ENCODE measurements around the gene LMO2.
"Not testable (repeated sequence)": the region's sequence is repeated elsewhere in the genome, so short reads cannot be mapped to it uniquely, and the experiment has no call there.

Gene LMO2

DNA sequence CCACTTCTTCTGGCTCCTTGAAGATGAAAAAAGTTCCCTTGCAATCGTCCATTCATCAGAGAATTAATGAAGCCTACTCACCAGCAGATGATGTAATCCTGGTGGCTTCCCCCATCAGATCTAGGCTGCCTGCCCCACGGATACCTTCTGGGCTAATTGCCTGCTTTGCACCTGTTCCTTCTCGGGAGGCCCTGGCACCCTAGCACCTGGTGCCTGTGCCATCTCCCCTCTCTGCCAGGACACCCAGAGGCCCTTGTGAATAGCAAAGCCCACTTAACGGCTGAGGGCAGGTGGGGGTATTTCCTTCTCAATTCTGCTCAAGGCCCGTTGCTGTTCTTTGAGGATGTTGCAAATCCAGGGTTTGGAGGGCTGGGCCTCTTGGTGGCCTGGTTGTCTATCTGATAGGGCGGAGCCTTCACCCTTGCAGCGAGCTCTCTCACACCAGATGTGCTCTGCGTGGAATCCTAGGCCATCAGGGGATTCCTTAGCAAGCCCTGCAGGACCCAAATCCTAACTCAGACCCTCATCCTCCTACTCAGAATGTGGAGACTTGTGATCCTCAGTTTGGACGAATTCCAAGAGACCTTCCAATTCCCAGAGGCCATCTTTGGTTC is at the start of gene LMO2:
LMO2 (minus strand) TSS at position 363 of the 614 bp plus-strand sequence. CDS start 22,360 bp downstream, outside the sequence.
- no peak for DNase-seq

GRCh38 chr11:33940538-33940815 is 48.6 kb upstream of the LMO2 start:
- DNase-seq: no peak

GRCh38 chr11:33936725-33937604 is 45.1 kb upstream of the LMO2 start:
- DNase-seq: peak; percentile 58 to 65 (median 64)

GRCh38 chr11:33935461-33936456 is 43.9 kb upstream of the LMO2 start:
- no peak for DNase-seq

DNA sequence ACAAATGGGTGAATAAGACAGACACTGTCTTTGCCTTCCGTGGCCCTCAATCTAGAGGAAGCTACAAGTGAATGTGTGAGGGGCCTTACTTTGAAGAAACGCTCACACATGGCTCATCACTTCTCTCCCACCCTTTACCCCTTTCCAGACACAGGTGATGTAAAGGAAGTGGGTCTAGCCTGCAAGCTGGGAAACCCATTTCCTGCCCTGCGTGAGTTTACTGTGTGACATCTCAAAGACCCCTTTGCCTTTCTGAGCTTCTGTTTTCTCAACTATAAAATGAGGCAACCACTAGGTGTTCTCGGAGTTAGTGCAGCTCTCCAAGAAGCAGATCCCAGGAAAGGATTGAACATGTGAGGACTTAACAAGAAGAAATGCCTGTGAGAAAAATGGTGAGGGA is 43.1 kb upstream of the LMO2 start:
- no peak for DNase-seq

DNA sequence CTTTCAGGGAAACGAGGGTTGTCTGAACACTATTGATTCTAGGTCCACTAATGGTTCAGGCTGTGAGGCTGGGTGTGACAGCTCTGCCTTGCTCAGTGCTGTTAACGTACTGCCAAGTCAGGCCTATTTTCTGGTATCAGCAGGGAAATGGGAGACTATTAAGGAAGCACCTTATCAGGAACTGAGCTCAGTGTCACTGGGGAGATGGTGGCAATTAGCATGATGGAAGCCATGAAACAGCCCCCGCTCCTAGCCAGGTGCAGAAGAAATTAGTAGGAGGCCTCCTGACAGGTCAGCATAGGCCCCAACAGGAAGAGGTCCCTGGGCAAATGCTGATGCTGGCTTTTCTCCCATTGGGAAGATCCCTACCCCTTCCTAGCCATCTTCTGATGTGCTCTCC is 42.6 kb upstream of the LMO2 start:
- DNase-seq: no peak

DNA sequence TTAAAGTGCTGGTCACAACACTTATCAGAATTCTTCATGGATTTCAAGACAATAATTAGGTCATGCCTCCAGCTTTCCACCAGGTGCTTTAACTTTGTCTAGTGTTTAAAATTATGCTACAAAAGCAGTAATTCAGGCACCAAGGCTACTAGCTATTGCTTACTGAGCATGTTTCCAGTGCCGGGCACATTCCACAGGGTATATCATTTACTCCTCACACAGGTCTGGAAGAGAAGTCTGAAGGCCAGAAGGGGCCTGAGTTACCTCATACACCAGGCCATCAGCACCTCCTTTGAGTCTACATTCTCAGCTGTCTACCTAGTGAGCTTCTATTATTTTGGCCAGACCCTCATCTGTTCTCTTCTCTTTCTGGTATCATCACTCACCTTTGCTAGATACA is 41.7 kb upstream of the LMO2 start:
- no peak for DNase-seq

- no peak for DNase-seq
These were observed 40.8 kb upstream of the LMO2 start for GRCh38 chr11:33932721-33933120.

GRCh38 chr11:33931739-33932366 is 40.0 kb upstream of the LMO2 start:
- DNase-seq: not testable (repeated sequence)

DNA sequence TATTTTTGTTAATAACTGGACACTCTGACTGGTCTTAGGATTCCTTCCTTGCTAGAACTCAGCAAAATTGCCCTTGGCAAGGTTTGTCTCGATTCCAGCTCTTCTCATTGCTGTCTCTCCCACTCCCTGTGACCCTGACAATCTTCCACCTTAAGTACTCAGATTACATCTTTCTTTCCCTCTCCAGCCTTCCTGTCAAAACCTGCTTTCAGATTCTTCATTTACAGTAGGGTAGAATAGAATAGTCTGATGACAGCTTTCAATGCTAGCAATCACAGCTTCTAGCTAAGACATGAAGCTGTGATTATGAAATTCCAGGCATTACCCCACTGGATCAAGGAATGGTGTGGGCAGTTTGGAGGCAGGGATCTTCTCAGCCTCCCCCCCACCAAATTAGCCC is 39.2 kb upstream of the LMO2 start:
- peak in 2 of 3 donors; percentile 40 to 43 for DNase-seq

- peak; percentile 78 to 94 (median 94) for DNase-seq
These were observed 38.6 kb upstream of the LMO2 start for GRCh38 chr11:33930317-33931021.

DNA sequence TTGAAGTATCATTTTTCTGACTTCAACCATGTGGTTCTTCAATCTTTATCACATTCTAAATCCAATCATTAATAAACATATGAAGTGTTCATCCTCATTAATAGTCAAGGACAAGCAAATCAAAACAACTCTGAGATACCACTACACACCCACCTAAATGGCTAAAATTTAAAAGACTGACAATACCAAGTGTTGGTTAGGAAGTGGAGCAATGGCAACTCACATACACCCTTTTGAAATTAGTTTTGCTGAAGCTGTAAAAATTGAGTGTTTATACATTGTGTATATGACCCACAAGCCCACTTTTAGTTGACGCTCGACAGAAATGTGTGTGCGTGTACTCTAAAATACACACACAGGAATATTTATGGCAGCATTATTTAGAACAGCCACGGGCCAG is 36.7 kb upstream of the LMO2 start:
- no peak for DNase-seq

GRCh38 chr11:33926671-33927552 is 35.0 kb upstream of the LMO2 start:
- peak in 1 of 3 donors; percentile 41 for DNase-seq

DNA sequence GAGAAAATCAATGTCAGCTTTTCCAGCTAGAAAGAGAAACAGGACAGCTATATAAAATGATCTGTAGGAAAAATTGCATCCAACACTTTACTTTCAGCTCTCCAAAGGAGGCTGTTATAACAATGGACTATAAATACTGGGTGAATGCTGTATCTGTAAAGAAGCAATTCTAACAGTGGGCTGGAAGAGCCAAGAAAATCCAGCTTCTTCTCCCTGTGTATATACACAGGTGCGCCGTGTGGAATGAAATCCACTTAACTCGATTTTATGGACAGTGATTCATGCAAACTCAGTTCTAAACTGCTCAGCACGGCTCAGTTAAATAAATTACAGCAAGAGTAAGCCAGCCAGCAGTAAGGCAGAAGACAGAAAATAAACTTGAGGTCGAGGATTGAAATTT is 32.5 kb upstream of the LMO2 start:
- DNase-seq: no peak

- DNase-seq: no peak
These were observed 31.8 kb upstream of the LMO2 start for GRCh38 chr11:33923626-33924025.

DNA sequence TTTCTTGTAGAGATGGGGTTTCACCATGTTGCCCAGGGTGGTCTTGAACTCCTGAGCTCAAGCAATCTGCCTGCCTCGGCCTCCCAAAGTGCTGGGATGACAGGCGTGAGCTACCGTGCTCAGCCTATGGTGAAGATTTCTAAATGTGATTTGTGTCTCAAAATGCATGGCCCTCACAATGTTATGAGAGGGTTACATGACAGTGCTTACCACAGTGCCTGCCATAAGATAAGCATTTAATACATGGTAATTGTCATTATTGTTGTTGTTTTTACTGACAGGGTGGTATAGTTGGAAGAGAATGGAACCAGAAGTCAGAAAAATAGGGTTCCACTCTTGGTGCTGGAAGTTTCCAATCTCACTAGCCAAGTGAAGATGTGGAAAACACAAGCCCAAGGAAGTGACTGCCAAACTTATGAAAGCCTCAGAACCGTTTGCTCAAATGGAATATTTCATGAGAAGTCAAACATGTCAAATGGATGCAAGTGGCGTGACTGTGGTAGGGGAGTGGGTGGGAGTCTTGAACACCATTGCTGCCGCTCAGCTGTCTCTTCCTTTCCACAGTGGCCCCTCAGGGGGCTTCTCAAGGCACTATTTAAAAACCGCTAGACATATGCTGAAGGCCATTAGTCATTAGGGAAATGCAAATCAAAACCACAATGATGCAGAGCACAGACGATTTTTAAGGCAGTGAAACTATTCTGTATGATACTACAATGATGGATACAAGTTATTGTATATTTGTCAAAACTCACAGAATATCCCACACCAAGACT is 29.1 kb upstream of the LMO2 start:
- peak; percentile 81 to 94 (median 86) for DNase-seq

- DNase-seq: peak; percentile 44 to 63 (median 60)
These were observed 27.8 kb upstream of the LMO2 start for GRCh38 chr11:33919645-33920044.

DNA sequence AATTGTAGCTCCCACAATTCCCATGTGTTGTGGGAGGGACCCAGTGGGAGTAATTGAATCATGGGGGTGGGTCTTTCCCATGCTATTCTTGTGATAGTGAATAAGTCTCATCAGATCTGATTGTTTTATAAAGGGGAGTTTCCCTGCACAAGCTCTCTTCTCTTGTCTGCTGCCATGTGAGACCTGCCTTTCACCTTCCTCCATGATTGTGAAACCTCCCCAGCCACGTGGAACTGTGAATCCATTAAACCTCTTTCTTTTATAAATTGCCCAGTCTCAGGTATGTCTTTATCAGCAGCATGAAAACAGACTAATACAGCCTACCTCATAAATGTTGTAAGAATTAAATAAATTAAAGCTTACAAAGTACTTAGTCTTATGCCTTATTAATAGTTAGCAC is 25.5 kb upstream of the LMO2 start:
- DNase-seq: not testable (repeated sequence)

GRCh38 chr11:33916736-33917135 is 24.9 kb upstream of the LMO2 start:
- DNase-seq: no peak

DNA sequence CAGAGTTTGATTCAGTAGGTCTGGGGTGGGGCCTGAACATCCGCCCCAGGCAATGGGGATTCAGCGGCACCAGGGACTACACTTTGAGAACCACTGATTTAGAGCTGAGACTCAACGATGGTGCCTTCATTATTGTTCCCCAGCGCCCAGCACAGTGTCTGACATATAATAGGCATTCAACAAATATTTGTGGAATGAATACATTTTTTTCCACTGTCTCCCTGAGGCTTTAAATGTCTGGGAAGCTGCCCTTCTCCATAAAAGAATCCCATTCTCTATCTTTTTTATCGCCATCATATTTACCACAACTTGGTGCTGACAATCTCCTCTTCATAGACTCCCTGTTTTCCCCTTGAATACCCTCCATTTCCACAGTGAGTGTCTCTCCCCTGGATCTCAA is 23.6 kb upstream of the LMO2 start:
- no peak for DNase-seq

Data from suppressor macrophage treated with lipopolysaccharide for 1 hour (primary cell).